NCI-H82 treated with DMSO at 0.1 percent for 48 hours (cell line): Measurements from ENCODE around the gene OR2AJ1.

Experiments used
- DNase-seq: peaks from one replicate; lab custom pipeline; 2025; ENCODE audit not compliant: unreplicated experiment; lab: John Stamatoyannopoulos, UW

The OR2AJ1 gene

GRCh38 chr1:247961791-247962190 is 37.1 kb downstream of the OR2AJ1 start:
- no peak for DNase-seq

- no peak for DNase-seq
Observed at GRCh38 chr1:247962911-247963588, 38.4 kb downstream of the OR2AJ1 start.

GRCh38 chr1:247964933-247965332 is 40.2 kb downstream of the OR2AJ1 start, which contains the start of gene OR2AK2:
OR2AK2 (plus strand) TSS chr1:247965233; CDS start chr1:247965377, 144 bp downstream.
- no peak for DNase-seq

GRCh38 chr1:247966532-247967204 is 42.0 kb downstream of the OR2AJ1 start:
- DNase-seq = no peak
